Right renal pelvis (tissue), 4 donors: ENCODE data around the gene CIDEB. TPM values are rescaled to one million over a fixed set of nuclear protein-coding genes. Genes with fewer than 3 reads are reported as not detected.
"Not testable (repeated sequence)": the region's sequence is repeated elsewhere in the genome, so short reads cannot be mapped to it uniquely, and the experiment has no call there.

Experiments
- DNase-seq, 4 donors: peaks; one replicate each; pipeline ENCODE4 v3.0.0-alpha.2; 2013; ENCODE audit warnings: low read depth in 4 of 4, low spot score in 3 of 4, missing footprints in 1 of 4
- polyA plus RNA-seq, 4 donors: library from polyadenylated mRNA; unstranded; fragments of 120-200 nt; gene quantifications; one replicate each; pipeline ENCODE4 v1.2.1, GENCODE V29; 2013; ENCODE audit not compliant: insufficient read length in 4 of 4

Gene CIDEB, protein sequence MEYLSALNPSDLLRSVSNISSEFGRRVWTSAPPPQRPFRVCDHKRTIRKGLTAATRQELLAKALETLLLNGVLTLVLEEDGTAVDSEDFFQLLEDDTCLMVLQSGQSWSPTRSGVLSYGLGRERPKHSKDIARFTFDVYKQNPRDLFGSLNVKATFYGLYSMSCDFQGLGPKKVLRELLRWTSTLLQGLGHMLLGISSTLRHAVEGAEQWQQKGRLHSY
- 10 to 100 TPM; 21.8 to 27.6 (median 24.6) TPM for polyA plus RNA-seq

DNA sequence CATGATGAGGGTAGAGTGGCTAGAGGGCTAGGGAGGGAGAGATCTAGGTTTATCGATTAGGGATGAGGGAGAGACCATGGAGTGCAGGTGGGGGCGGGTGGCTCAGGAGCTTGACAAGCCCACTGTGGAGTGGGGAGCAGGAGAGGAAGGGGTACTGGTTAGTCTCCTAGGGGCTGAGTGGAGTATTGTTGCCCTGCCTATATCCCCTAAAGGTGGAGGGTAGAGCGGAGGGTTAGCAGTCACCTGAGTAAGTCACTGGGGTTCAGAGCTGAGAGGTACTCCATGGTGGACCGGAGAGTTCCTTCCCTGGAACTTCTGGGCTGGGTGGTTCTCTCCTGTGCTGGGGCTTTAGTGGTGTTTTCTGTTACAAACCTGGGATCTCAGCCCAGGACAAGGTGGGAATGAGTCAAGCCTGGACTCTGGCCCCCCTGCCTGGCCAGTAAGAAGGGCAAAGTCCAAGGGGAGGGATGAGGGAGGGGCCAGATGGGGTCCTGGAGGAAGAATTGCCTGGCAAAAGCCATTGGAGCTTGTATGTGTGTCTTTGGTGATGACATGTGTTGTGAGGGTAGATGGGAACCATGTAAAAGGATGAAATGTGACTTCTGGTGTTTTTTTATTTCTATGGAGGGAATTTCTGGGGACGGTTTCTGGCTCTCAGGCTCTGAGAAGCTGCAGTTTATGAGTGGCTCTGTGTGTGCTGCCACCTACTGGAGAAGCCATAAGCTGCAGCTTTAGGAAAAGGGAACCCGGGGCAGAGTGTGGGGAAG is at the start of gene CIDEB:
Gene CIDEB, minus strand, starts transcription at position 403 of the 767 bp plus-strand sequence. Its CDS starts 119 bp downstream, at position 284.
- no peak for DNase-seq

GRCh38 chr14:24356208-24356607 is 48.4 kb upstream of the CIDEB start:
- no peak for DNase-seq

- DNase-seq, result no peak
Observed at GRCh38 chr14:24355009-24355408, 47.2 kb upstream of the CIDEB start.

GRCh38 chr14:24354482-24354825 is 46.7 kb upstream of the CIDEB start:
- not testable (repeated sequence) for DNase-seq

DNA sequence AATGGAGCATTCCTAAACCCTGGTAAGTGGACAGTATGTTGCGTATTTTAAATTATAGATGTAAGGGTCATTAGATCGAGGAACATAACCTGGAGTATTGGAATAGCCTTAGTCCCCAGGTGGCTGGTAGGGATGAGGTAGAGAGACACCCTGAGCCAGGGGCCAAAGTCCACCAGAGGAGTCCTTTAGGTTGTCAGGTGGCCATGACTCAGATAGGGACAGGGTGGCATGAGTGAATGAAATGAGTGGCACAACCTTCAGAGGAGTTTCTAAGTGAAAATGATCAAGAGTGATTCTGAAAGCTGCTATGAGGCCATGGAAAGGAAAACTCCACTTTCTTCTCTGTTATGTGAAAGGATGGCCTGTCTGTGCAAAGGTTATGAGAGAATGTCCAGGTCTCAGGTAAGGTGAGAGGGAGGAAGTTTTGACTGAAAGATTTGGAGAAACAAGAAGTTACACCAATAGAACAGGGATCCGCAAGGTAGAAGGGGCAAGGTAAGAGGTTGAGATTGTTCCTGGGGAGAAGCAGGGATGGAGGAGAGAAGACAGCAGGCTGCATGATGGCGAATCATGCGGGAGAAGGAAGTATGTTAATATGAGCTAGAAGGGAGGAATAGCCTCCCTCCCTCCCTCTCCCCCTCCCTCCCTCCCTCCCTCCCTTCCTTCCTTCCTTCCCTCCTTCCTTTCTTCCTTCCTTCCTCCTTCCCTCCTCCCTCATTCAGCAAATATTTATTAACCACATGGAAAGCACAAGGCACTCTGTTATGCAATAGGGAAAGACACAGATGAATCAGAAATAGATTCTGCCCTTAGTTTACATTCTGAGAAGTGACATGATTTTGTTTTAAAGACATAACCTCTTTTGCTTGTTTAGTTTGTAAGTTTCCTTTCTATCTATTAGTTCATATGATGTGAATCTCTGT is 46.0 kb upstream of the CIDEB start:
- no peak for DNase-seq

GRCh38 chr14:24351517-24351916 is 43.7 kb upstream of the CIDEB start:
- DNase-seq, result no peak

- DNase-seq, result no peak
Observed at GRCh38 chr14:24349742-24350141, 42.0 kb upstream of the CIDEB start.

DNA sequence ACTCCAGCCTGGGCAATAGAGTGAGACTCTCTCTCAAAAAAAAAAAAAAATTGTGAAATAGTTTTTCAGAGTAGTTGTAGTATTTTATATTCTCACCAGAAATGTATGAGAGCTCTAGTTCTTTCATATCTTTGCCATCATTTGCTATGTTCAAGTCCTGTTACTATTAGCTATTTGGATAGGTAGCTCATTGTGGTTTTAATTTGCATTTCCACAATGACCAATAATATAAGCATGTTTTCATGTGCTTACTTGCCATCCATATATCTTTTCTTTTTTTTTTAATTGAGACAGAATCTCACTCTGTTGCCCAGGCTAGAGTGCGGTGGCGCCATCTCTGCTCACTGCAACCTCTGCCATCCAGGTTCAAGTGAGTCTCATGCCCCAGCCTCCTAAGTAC is 40.4 kb upstream of the CIDEB start:
- DNase-seq, result no peak

GRCh38 chr14:24347134-24347533 is 39.4 kb upstream of the CIDEB start:
- DNase-seq, result no peak

DNA sequence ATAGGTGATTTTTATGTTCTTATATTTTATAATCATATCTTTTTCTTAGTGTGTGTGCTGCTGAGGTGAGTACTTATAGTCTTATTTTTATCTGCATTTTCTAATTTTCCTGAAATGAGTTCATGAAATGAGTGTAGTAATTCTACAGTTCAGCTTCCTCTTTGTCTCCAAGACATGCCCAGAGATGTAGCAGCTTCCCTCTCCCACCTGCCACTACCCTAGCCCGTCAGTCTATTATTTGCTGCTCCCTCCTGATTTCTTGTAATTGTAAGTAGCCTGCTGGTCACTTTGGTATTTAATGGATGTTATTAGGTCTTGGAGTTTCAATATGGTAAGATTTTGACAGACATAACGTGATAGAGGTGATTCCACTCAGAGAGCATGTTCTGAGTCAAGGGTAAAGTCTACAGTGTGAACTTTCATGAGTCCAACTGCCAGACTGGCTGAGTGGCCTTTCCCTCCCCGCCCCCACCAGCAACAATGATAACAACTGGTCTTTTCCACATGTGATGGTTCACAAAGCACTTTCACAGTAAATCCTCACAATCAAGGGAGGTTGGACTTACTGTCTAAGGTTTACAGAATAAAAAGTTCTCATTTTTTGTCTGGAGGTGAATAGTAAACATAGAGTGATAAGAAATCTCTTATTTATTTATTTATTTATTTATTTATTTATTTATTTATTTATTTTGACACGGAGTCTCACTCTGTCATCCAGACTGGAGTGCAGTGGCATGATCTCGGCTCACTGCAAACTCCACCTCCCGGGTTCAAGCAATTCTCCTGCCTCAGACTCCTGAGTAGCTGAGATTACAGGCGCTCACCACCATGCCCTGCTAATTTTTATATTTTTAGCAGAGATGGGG is 36.3 kb upstream of the CIDEB start:
- DNase-seq, result no peak

- DNase-seq, result no peak
Observed at GRCh38 chr14:24342889-24343288, 35.1 kb upstream of the CIDEB start.

- DNase-seq, result no peak
Observed at GRCh38 chr14:24340606-24341005, 32.8 kb upstream of the CIDEB start.

- no peak for DNase-seq
Observed at GRCh38 chr14:24339284-24340151, 31.7 kb upstream of the CIDEB start, which contains the start of gene RIPK3. Gene RIPK3 (minus strand): TSS chr14:24339991. CDS start chr14:24339826, 165 bp downstream.

- DNase-seq, result no peak
Observed at GRCh38 chr14:24338843-24339242, 31.1 kb upstream of the CIDEB start.

DNA sequence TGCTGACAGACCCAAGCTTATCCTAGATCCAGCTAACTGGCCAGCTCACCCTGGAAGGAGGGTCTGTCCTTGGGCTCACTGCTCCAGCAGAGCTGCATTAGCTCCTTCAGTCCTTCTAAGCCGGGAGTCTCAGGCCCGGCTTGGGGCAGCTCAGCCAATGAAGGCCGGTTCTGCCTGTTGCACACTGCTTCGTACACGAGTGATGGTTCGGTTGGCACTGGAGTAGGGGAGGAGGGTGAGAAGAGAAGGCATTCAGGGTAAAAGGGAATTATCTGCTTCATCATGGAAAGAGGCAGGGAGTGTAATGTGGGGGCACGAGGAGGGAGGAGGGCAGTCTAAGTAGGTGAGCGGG is 30.0 kb upstream of the CIDEB start:
- no peak for DNase-seq

GRCh38 chr14:24337144-24337823 is 29.5 kb upstream of the CIDEB start:
- DNase-seq, result no peak

DNA sequence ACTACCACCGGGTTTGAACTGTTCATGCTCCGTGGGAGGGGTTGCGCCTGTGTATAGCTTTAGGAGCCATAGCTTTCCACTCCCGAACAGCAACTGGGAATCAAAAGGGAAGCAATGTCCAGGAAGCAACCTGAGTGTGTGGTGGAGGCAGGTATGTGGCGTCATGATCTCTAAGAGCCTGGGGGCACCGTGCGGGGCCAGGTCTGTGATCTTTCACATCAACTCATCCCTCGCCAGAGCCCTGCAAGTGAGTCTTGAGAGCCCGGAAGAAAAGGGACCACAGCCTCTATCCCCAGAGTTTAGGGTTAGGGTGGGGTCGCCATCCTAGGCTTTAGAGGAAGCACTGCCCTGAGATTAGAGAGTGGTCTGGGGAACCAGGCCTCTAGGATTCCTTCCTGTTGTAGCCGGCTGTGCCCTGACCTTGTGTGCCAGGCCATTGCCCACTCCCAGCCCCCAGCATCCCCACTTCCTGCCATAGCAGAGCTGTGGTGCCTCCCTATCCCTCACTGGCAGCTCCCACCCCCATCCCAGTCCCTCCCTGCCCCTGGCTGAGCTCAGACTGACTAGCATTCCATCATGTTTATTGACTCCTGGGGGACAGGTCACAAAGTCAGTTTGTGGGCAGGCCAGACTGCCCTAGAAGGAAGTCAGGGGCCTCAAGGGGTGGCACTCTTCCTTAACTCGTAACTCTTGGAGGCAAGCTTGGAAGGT is 27.8 kb upstream of the CIDEB start:
- DNase-seq, result no peak
